Activated CD8-positive, alpha-beta memory T cell treated with anti-CD3 and anti-CD28 coated beads for 36 hours (primary cell): ENCODE results near the gene GPX3. TPM values are rescaled to one million over a fixed set of nuclear protein-coding genes. Genes with fewer than 3 reads are reported as not detected.

ENCODE experiments used
- total RNA-seq, 2 experiments: library from RNA; stranded (reverse); gene quantifications; one replicate each; pipeline ENCODE4 v1.2.3, GENCODE V29; 2021

GPX3 gene
- total RNA-seq, 2 experiments from 2014 or later, result not detected

Other genes with a start within 250 kb of the GPX3 start
- 10 to 100 TPM; 11.2 to 12.3 TPM for gene SMIM3, start 241.8 kb upstream of the GPX3 start, total RNA-seq
- gene IRGM, start 174.1 kb upstream of the GPX3 start, total RNA-seq, result 1 to 10 TPM; 1.3 to 1.7 TPM
- gene ZNF300, start 115.6 kb upstream of the GPX3 start, total RNA-seq, result under 1 TPM; 0.71 to 0.74 TPM
- gene TNIP1, start 60.4 kb downstream of the GPX3 start, total RNA-seq, result 100 to 1,000 TPM; 197 to 206 TPM
- gene ANXA6, start 137.2 kb downstream of the GPX3 start, total RNA-seq, result 100 to 1,000 TPM; 480 to 490 TPM
- 10 to 100 TPM; 36.6 to 38.7 TPM for gene CCDC69, start 203.5 kb downstream of the GPX3 start, total RNA-seq
- 10 to 100 TPM; 12.8 to 14.9 TPM for gene GM2A, start 232.6 kb downstream of the GPX3 start, total RNA-seq